Effector CD8-positive, alpha-beta T cell (primary cell): ENCODE results near the gene TBCD.

ENCODE experiments used
- DNase-seq: peaks from one replicate; lab custom pipeline; 2025; lab: John Stamatoyannopoulos, UW

TBCD gene

GRCh38 chr17:82810644-82811430 is 59.0 kb downstream of the TBCD start:
- DNase-seq, result no peak

- no peak for DNase-seq
Measured at GRCh38 chr17:82812058-82812457, 60.2 kb downstream of the TBCD start.

- no peak for DNase-seq
Measured at GRCh38 chr17:82812601-82813000, 60.7 kb downstream of the TBCD start.

- DNase-seq, result no peak
Measured at GRCh38 chr17:82813299-82814051, 61.6 kb downstream of the TBCD start.

- no peak for DNase-seq
Measured at GRCh38 chr17:82814834-82815233, 63.0 kb downstream of the TBCD start.

- DNase-seq, result no peak
Measured at GRCh38 chr17:82815354-82815753, 63.5 kb downstream of the TBCD start.

- DNase-seq, result no peak
Measured at GRCh38 chr17:82815790-82816305, 64.0 kb downstream of the TBCD start.

- no peak for DNase-seq
Measured at GRCh38 chr17:82816358-82816757, 64.5 kb downstream of the TBCD start.

GRCh38 chr17:82817947-82818346 is 66.1 kb downstream of the TBCD start:
- no peak for DNase-seq

GRCh38 chr17:82820278-82821251 is 68.7 kb downstream of the TBCD start:
- no peak for DNase-seq

GRCh38 chr17:82821554-82821953 is 69.7 kb downstream of the TBCD start:
- DNase-seq, result no peak

GRCh38 chr17:82822281-82822680 is 70.4 kb downstream of the TBCD start:
- no peak for DNase-seq

- DNase-seq, result no peak
Measured at GRCh38 chr17:82823004-82823403, 71.1 kb downstream of the TBCD start.

- DNase-seq, result no peak
Measured at GRCh38 chr17:82825540-82826124, 73.8 kb downstream of the TBCD start.

GRCh38 chr17:82826211-82826610 is 74.3 kb downstream of the TBCD start:
- DNase-seq, result no peak

- no peak for DNase-seq
Measured at GRCh38 chr17:82826956-82827355, 75.1 kb downstream of the TBCD start.

GRCh38 chr17:82828875-82829487 is 77.1 kb downstream of the TBCD start:
- DNase-seq, result no peak

- DNase-seq, result no peak
Measured at GRCh38 chr17:82830249-82830661, 78.4 kb downstream of the TBCD start.

- DNase-seq, result no peak
Measured at GRCh38 chr17:82831041-82831817, 79.4 kb downstream of the TBCD start.

- DNase-seq, result no peak
Measured at GRCh38 chr17:82831818-82832200, 79.9 kb downstream of the TBCD start.
